HG03280 (cell line): Measurements from ENCODE around the gene CAMK2D.
A peak's percentile ranks its signal among the peaks of the same experiment; 100 is the strongest.
"Not testable (repeated sequence)": the region's sequence is repeated elsewhere in the genome, so short reads cannot be mapped to it uniquely, and the experiment has no call there.

Experiments used
- ATAC-seq: cut with Tn5 transposase; IDR thresholded peaks from one replicate; pipeline ENCODE4 v1.9.1; 2021; ENCODE audit warnings: mild to moderate bottlenecking, moderate library complexity; ENCODE audit not compliant: unreplicated experiment

Gene CAMK2D

DNA sequence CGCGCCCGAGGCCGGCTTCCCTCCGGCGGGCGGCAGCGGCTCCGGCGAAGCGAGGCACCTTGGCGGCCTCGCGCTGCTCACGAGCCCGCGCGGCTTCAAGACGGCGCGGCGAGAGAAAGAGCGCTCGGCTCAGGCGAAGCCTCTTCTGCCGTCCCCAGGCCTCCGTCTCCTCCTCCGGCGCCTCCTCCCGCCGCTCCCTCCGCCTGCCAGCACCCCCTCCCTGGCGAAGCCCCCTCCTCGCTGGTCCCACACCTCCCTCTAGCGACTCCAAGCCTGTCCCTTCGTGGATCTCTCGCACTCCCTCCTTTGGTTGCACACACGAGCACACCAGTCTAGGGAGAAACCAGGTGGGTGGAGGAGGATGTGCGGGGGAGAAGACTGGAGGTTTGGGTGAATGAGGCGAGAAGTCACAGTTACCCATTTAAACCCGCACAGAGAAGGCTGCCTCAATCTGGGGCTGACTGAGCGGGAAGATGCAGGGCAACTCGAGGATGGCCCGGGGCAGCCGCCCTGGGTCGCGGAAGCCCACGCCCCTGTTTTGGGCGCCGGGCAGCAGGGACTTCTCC is at the start of gene CAMK2D:
CAMK2D (minus strand) TSS at position 119 of the 566 bp plus-strand sequence. CDS start 670 bp downstream, outside the sequence.
- ATAC-seq: peak; percentile 32

DNA sequence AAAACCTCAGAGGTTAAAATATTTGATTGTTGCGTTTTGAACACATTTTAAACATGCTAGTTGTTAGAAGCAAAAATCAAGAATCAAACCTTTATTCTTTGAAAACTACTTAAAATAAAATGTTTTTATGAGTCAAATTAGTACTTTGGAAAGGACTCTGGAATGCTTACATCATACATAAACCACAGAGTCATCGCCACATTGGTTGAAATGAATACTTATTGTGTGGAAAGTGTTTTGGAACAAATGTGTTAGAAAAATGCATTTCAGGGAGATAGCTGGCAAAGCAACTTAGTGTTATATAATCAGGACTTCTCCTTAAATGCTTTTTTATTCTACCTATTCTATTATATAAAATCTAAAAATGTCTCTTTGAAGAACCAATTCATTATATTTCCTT is 49.4 kb upstream of the CAMK2D start:
- no peak for ATAC-seq

DNA sequence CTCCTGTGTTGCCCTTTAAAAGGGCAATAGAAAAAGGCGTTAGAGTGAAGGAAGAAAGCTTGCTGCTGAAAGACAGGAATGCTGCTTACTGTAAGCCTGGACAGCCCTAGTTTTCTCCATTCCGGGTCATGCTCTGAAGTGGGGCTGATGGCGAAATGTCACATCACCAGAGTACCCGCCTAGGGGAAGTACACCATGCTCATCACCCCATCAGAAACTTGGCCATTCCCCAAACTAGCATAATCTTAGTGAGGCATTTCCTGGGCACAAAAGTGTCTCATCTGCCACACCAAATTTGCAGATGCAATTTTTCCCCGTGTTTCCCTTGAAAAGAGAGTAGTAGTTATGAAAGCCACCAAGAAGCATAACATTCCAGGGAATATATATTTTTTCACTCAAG is 47.8 kb upstream of the CAMK2D start:
- no peak for ATAC-seq

DNA sequence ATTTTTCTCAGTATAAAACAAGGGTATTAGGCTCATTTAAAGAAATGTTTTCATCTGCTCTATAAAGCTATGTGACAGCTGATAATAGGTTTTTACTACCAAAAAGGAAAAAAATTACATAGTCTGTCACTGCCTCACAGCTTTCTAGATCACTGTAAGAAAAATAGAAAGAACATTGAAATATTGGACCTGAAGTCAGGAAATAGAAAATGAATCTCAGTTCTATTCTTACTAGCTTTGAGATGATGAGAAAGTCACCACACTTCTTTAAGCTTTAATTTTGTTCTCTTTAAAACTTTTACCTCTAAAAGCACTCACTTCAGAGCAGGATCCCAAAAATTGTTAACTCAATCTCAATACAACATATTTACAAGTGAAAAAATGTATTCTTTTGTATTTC is 45.3 kb upstream of the CAMK2D start:
- ATAC-seq: no peak

DNA sequence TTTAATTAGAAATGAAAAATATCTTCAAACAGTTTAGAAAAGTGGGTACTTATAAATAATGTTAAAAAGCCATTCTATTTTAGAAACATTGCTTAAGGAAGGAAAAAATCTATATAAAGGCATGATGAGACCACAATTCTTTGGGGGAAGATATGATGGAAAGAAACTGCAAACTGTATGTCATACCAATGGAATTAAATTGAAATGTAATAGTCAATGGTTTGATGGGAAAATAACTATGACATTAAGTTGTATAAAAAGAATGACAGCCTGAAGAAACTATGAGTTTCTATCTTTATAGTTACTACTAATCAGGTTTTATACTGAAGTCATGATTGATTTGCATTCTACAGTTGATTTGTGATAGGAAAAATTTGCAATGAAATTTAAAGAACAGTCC is 40.3 kb upstream of the CAMK2D start:
- ATAC-seq: no peak

DNA sequence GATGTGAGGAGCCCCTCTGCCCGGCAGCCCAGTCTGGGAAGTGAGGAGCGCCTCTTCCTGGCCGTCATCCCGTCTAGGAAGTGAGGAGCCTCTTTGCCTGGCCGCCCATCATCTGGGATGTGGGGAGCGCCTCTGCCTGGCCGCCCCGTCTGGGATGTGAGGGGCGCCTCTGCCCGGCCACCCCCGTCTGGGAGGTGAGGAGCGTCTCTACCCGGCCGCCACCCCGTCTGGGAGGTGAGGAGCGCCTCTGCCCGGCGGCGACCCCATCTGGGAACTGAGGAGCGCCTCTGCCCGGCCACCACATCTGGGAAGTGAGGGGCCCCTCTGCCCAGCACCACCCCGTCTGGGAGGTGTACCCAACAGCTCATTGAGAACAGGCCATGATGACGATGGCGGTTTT is 34.8 kb upstream of the CAMK2D start:
- ATAC-seq: not testable (repeated sequence)

DNA sequence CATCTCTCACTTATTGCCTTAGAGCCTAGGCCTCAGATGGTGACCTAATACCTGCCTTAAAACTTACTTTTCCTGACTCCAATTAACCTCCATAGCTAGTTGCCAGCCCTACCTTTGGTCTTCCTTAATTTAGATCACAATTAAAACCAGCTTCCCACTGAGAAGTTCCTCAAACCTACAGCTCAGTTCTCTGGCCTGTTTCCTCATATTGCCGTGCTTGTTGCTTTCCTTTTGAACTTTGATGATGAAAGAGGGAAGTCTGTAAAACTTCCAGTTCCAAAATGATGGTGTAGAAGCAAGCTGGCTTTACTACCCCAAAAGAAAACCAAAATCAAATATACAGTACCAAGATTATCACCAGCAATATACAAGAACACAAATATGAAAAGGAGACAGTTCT is 28.9 kb upstream of the CAMK2D start:
- ATAC-seq: no peak

DNA sequence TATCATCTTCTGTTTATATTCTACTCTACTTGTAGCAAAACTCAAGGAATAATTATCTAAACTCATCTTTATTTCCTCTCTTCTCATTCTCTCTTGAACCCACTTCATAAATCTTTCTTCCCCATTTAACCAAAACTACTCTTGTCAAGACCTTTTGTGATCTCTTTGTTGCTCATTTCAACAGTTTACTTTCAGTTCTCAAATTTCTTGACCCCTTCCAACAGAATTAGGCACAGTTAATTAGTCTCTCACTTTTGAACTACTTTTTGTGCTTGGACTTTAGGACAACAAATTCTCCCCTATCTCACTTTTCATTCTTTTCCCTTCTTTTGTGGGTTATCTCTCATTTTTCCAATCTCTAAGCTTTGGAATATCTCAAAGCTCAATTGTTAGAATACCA is 27.4 kb upstream of the CAMK2D start:
- ATAC-seq: no peak

DNA sequence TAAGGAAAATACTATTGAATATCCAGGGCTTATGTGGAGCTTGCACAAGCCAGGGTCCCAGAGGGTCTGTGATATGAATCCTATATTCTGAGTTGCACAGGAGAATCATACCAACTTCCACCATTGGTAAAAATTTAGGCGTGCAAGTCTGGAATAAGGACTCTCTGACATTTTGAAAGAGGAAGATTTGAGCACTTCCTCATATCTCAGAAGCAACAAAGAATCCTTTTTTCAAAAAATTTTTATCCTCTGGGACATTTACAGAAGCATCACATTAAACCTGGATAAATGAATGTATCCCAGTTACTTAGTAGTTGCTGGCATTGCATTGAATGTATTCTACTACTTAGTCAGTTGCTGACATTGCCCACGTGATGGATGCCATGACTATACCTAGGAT is 24.2 kb upstream of the CAMK2D start:
- no peak for ATAC-seq

DNA sequence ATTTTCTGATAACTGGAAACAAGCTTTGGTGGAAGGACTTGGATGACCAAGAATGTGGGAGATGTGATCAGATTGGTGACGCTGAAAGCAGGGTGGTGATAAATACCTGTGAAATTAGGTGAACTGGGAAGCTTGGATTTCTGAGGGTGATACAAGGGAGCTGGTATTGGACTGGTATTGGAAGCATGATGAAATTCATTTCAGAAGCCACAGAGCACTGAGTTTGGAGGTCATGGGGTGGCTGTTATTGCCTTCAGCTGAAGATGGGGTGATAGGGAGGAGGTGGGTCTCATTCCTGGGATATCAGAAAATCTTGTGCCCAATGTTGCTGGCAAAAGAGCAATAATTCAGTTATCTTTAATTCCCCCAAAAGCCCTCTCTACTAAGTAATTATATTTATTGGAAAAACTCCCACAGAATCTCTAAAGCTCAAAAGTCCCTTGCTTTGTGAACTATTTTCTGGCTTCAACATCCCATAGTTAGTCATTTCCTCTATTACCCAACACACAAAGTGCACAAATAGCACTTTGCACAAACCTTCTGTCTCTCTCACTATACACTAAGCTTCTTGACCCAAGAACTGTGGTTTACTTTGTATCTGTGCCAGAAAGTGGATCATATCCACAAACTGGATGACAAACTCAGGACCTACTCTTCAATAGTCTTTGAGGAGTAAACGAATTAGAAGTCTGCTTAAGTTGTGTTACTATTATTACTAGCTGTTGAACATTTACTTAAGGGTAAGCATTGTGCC is 23.1 kb upstream of the CAMK2D start:
- ATAC-seq: no peak

DNA sequence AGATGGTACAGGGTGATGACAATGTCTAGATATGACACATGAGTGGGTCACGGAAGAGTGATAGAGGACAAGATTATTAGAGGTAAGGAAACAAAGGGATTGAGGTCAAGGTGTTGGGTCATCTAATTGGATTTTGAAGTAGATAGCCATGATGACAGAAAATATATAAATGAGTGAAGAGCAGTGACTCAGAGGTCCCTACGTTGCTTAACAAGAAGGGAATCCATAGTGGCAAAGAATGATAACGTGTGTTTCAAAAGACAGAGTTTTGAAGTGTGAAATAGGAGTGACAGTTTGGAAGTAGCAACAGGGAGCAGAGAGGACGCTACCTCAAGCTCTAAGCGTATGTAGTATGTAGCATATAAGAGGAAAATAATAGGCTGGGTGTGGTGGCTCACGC is 22.2 kb upstream of the CAMK2D start:
- no peak for ATAC-seq

DNA sequence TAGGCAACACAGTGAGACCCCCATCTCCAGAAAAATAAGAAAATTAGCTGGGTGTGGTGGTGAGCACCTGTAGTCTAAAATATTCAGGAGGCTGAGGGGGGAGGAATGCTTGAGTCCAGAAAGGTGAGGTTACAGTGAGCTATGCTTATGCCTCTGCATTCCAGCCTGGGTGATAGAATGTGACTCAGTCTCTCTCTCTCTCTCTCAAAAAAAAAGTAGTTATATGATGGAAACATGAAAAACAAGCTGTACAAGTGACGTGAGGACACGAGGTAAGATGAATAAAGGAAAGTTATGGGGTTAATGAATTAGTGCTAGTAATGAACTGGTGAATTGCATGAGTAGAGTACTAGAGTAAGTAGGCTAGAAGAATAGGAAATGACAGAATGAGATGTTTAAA is 21.8 kb upstream of the CAMK2D start:
- ATAC-seq: no peak

DNA sequence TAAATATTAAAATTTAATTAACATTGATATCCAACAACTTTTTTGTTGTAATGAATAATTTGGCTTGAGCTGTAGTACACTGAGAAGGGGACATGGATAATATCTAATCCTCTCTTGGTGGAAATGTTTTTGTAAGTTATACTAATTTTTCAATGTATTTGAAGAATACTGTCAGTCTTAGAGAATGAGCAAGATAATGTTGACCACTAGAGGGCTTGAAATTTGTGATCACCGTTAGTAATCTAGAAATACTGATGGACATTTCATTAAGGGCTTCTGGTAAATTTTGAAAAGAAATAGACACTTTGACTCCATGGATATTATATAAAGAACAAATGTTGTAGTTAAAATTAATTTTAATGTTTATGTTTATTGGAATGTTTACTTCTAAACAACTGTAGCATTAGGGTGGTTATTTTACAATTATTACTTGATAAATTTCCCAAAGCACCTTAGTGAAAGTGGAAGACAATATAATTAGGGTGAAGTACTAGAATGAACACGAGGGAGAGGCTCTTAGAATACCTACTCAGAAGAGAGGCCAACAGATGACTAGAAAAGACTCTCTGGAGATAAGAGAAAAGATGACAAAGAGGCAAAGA is 20.0 kb upstream of the CAMK2D start:
- no peak for ATAC-seq

DNA sequence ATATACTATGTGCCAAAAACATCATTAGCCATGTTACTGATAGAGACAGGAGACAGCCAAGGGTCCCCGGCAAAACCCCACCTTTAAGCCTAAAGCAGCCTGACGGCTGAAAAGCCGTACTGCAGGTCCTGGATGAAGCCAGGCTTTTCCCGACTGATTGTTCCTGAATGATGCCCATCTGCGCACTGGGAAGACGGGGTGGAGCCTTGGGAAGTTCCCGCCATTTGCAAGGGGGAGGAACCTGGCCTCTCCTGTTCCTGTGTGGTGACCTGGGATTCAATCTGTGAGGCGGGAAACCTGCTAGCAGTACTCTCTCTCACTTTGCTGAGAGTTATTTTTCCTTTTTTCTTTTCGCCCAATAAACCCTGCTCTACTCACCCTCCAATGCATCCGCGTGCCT is 15.1 kb upstream of the CAMK2D start:
- no peak for ATAC-seq

DNA sequence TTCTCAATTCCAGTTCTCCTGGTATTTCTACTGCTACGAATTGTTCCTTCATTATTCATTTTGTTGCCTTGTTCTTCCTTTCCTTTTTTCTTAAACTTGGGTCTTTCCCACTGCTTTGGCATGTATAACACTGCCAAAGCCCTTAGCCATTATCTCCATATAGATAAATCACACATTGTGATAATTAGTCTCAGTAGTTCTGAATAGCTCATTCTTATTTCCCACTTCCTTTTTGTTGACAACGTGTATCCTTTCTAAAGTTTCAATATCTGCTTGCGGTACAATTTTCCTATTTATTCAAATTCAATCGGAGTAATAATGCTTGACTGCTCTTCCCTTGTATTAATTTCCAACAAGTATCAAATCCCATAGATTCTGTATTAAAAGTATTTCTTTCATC is 14.5 kb upstream of the CAMK2D start:
- no peak for ATAC-seq

DNA sequence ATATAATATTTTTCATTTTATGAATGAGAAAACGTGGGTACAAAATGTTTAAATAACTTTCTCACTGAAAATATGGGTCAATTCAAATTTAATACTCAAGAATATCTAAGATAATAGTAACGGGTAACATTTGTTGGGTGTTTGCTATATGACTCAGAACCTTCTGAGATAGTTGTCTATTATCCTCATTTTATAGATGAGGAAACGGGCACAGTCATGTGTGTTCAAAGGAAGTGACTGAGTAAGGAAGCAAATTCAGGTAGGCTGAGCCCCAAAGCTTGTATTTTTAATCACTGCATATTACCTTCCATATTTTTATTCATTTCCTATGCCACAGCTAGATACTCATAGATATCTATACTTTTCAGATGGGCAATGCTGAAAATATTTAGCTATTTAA is 12.2 kb upstream of the CAMK2D start:
- ATAC-seq: no peak

DNA sequence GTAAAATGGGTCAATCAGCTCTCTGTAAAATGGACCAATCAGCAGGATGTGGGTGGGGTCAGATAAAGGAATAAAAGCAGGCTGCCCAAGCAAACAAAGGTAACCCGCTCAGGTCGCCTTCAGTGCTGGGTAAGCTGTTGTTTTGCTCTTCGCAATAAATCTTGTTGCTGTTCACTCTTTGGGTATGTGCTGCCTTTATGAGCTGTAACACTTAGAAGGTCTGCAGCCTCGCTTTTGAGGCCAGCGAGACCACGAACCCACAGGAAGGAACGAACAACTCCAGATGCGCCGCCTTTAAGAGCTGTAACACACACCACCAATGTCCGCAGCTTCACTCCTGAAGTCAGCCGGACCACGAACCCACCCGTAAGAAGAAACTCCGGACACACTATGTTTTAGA is 11.5 kb upstream of the CAMK2D start:
- no peak for ATAC-seq

DNA sequence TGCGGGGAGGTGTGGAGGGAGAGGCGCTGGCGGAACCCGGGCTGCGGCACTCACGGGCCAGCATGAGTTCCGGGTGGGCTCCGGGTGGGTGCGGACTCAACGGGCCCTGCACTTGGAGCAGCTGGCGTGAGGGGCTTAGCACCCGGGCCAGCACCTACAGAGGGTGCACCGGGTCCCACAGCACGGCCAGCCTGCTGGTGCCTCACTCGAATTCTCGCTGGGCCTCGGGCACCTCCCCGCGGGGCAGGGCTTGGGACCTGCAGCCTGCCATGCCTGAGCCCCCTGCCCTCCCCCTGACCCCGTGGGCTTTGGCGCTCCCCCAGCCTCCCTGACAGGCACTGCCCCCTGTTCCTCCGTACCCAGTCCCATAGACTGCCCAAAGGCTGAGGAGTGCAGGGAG is 10.8 kb upstream of the CAMK2D start:
- no peak for ATAC-seq

DNA sequence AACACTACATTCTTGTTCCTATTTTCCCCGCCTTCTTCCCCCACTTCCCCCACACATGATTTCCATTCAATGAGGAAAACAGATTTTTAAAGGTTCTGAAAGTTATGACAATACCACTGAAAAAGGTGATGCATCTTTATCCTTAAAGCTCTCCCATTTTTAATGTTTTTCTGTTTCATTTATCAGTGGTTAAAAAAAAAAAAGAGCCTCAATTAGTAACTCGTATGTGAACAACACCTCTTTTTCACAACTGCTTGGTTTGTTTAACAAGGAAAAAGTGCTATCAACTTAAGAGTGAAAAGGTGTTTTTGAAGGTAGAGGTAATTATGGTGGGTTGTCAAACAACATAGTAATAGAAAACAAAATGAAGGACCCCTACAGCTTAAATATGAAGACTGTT is 8.2 kb upstream of the CAMK2D start:
- no peak for ATAC-seq

DNA sequence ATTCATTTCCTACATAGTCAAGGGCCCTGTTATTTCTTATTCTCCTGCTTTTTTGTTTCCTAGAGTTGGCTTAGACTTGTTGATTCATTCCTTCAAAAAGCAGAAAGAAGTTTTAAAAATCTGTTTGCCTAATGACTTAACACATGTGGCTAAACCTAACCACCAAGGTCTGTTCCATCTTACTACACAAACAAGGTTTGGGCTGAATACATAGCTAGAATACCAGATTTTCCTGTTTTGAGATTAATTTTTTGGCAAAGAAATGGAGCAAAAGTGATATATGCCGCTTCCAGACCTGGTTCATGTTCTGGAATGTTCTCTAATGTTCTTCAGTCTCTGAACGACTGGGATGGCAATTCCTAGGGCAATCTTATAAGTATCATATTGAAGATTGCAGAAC is 7.4 kb upstream of the CAMK2D start:
- ATAC-seq: no peak

DNA sequence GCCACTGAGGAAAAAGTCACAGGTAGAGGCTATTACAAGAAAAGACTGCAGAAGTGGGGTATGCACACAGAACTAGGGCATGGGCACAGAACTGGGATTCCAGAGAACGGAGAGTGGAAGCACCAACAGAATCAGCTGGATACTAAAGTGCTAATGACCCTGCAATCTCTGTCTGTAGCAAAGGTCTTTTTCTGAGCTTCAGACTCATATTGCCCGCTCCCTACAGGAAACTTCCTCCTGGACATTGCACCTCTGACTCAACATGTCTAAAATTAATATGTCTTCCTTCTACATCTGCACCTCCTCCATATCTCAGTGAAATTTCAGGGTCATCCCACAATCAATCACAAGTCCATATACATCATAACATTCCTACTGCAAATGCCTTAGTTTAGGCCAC is 5.3 kb upstream of the CAMK2D start:
- ATAC-seq: no peak

DNA sequence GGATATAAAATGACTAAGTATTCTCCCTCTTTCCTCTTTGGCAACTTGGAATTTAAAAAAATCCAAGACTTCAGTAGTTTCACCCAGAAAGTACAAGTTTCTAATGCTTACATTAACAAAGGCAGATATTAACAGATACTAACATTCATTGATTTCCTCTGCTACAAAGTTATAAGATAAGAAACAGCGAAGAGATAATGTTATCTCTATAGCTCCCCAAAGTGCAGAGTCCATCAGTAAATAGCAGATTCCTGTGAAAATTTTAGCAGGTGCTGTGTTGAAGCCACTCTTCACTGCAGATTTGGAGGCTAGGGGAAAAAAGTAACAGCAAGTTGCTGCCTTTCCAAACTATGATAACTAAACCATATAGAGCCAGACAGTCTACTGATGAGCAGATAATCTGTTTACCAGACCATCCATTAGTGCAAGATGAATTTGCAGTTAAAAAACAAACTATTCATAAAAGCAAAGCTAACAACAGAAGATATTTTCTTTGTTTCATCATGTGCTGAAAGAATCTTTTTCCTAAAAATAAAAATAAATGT is 3.3 kb upstream of the CAMK2D start:
- no peak for ATAC-seq
